Hindlimb muscle (tissue), 1 donor: ENCODE measurements around the gene HAUS8. TPM values are rescaled to one million over a fixed set of nuclear protein-coding genes. Genes with fewer than 3 reads are reported as not detected.

Experiments
- DNase-seq: peaks from one replicate; pipeline ENCODE4 v3.0.0-alpha.2; 2013
- polyA plus RNA-seq: library from polyadenylated mRNA; unstranded; fragments of 120-200 nt; gene quantifications from one replicate; pipeline ENCODE4 v1.2.1, GENCODE V29; 2013; ENCODE audit not compliant: insufficient read length

HAUS8 gene
- polyA plus RNA-seq, 1 donor = 8.4 TPM

GRCh38 chr19:17075864-17076542 is 751 bp upstream of the HAUS8 start:
- DNase-seq = peak; percentile 54

- DNase-seq = no peak
Measured at GRCh38 chr19:17074634-17075034, 618 bp downstream of the HAUS8 start.

GRCh38 chr19:17073869-17074633 is 1.2 kb downstream of the HAUS8 start:
- DNase-seq = no peak

- no peak for DNase-seq
Measured at GRCh38 chr19:17070912-17071311, 4.3 kb downstream of the HAUS8 start.

- no peak for DNase-seq
Measured at GRCh38 chr19:17070421-17070820, 4.8 kb downstream of the HAUS8 start.

- no peak for DNase-seq
Measured at GRCh38 chr19:17069193-17069592, 6.1 kb downstream of the HAUS8 start.

GRCh38 chr19:17063428-17063827 is 11.8 kb downstream of the HAUS8 start:
- DNase-seq = no peak

GRCh38 chr19:17061691-17062090 is 13.6 kb downstream of the HAUS8 start:
- DNase-seq = no peak

GRCh38 chr19:17061205-17061604 is 14.0 kb downstream of the HAUS8 start:
- no peak for DNase-seq

- DNase-seq = no peak
Measured at GRCh38 chr19:17060802-17061201, 14.4 kb downstream of the HAUS8 start.

GRCh38 chr19:17058236-17058635 is 17.0 kb downstream of the HAUS8 start:
- no peak for DNase-seq

- no peak for DNase-seq
Measured at GRCh38 chr19:17055636-17056035, 19.6 kb downstream of the HAUS8 start.

- DNase-seq = no peak
Measured at GRCh38 chr19:17054746-17055145, 20.5 kb downstream of the HAUS8 start.

GRCh38 chr19:17052439-17052838 is 22.8 kb downstream of the HAUS8 start:
- DNase-seq = peak; percentile 38

GRCh38 chr19:17049711-17050280 is 25.5 kb downstream of the HAUS8 start:
- no peak for DNase-seq

GRCh38 chr19:17048885-17049453 is 26.3 kb downstream of the HAUS8 start:
- no peak for DNase-seq

- DNase-seq = no peak
Measured at GRCh38 chr19:17045907-17046502, 29.2 kb downstream of the HAUS8 start.

- no peak for DNase-seq
Measured at GRCh38 chr19:17043744-17044143, 31.5 kb downstream of the HAUS8 start.

- DNase-seq = peak; percentile 31
Measured at GRCh38 chr19:17041976-17042375, 33.3 kb downstream of the HAUS8 start.

GRCh38 chr19:17037966-17038500 is 37.2 kb downstream of the HAUS8 start:
- no peak for DNase-seq

- no peak for DNase-seq
Measured at GRCh38 chr19:17037184-17037583, 38.1 kb downstream of the HAUS8 start.

- no peak for DNase-seq
Measured at GRCh38 chr19:17036640-17037039, 38.6 kb downstream of the HAUS8 start.
